PC-3 (cell line): Measurements from ENCODE around the gene VPS18. TPM values are rescaled to one million over a fixed set of nuclear protein-coding genes. Genes with fewer than 3 reads are reported as not detected.

Experiments used
- ATAC-seq: fragments of 200-7000 bp; cut with Tn5 transposase; 2 replicates; pipeline ENCODE4 v1.9.1; 2020; ENCODE audit warnings: mild to moderate bottlenecking, moderate library complexity
- BruUV-seq: library from RNA; stranded (reverse); fragments of 400-500 nt; replicated peaks from 2 replicates; lab custom pipeline; 2021; lab: Mats Ljungman, UMichigan
- CTCF ChIA-PET: fragments of 300-600 bp; sonication (Branson Sonifier 250); formaldehyde crosslinking; loops from one replicate; lab custom pipeline; 2022; ENCODE audit warnings: antibody characterized with exemption; lab: Charles Lee
- POLR2A ChIA-PET: fragments of 300-600 bp; sonication (Branson Sonifier 250); formaldehyde crosslinking; loops from one replicate; lab custom pipeline; 2022; ENCODE audit warnings: antibody characterized with exemption; ENCODE audit not compliant: unreplicated experiment; lab: Charles Lee
- DNase-seq: peaks from one replicate; pipeline ENCODE4 v3.0.0-alpha.2; 2015
- H2AFZ ChIP-seq: fragments of 300-600 bp; sonication (generic); 2 replicates; pipeline ENCODE4 v1.6.0; 2016; ENCODE audit warnings: antibody characterized with exemption, low read length
- H3F3A ChIP-seq: fragments of 300-600 bp; sonication (generic); one replicate; pipeline ENCODE4 v1.6.0; 2017; ENCODE audit warnings: antibody characterized with exemption, low read length, control low read depth, mild to moderate bottlenecking; ENCODE audit not compliant: unreplicated experiment
- H3K27ac ChIP-seq: fragments of 300-600 bp; sonication (generic); 2 replicates; pipeline ENCODE4 v1.5.1; 2016; ENCODE audit warnings: mild to moderate bottlenecking, low read length
- H3K27me3 ChIP-seq: fragments of 300-600 bp; sonication (generic); 2 replicates; pipeline ENCODE4 v1.6.1; 2016; ENCODE audit warnings: low read length, mixed read lengths
- H3K36me3 ChIP-seq: fragments of 300-600 bp; sonication (generic); 2 replicates; pipeline ENCODE4 v1.6.1; 2016; ENCODE audit warnings: low read depth, mixed run types, low read length, mixed read lengths
- H3K4me1 ChIP-seq: fragments of 300-600 bp; sonication (generic); 2 replicates; pipeline ENCODE4 v1.5.1; 2016; ENCODE audit warnings: low read length; ENCODE audit not compliant: insufficient read depth
- H3K4me2 ChIP-seq: fragments of 300-600 bp; sonication (generic); 2 replicates; pipeline ENCODE4 v1.6.0; 2016; ENCODE audit warnings: low read length
- H3K4me3 ChIP-seq: fragments of 300-600 bp; sonication (generic); 2 replicates; pipeline ENCODE4 v1.5.1; 2016; ENCODE audit warnings: mild to moderate bottlenecking, low read length, mixed read lengths
- H3K79me2 ChIP-seq: fragments of 300-600 bp; sonication (generic); 2 replicates; pipeline ENCODE4 v1.6.1; 2017; ENCODE audit warnings: low read length, mixed read lengths
- H3K9ac ChIP-seq: fragments of 300-600 bp; sonication (generic); 2 replicates; pipeline ENCODE4 v1.6.0; 2016; ENCODE audit warnings: mild to moderate bottlenecking, low read length
- H3K9me2 ChIP-seq: fragments of 300-600 bp; sonication (generic); replicated peaks from 2 replicates; pipeline ENCODE4 v1.6.1; 2016; ENCODE audit warnings: mixed run types, low read length, mixed read lengths
- H3K9me3 ChIP-seq: fragments of 300-600 bp; sonication (generic); 2 replicates; pipeline ENCODE4 v1.6.1; 2016; ENCODE audit warnings: low read length, mixed read lengths
- H4K20me1 ChIP-seq: fragments of 300-600 bp; sonication (generic); 2 replicates; pipeline ENCODE4 v1.6.1; 2016; ENCODE audit warnings: low read length, mixed read lengths
- EZH2 ChIP-seq: fragments of 300-600 bp; sonication (generic); IDR thresholded peaks from one replicate; pipeline ENCODE4 v1.6.1; 2017; ENCODE audit warnings: antibody characterized with exemption, mild to moderate bottlenecking, low read length; ENCODE audit not compliant: unreplicated experiment
- EZH2phosphoT487 ChIP-seq: fragments of 300-600 bp; sonication (generic); IDR thresholded peaks from 2 replicates; pipeline ENCODE4 v1.6.1; 2018; ENCODE audit warnings: mild to moderate bottlenecking, antibody characterized with exemption, low read length, borderline replicate concordance
- intact Hi-C: fragments of 100-400 bp; cut with micrococcal nuclease; formaldehyde crosslinking; loops from 2 replicates; pipeline ENCODE4 v1.9.0; 2023
- total RNA-seq: library from RNA; depleted of rRNA; stranded (reverse); fragments of >200 nt; gene quantifications from 2 replicates; pipeline ENCODE4 v1.2.3, GENCODE V29; 2014
- TF ChIP-seq, protein P1 (sequence below): fragments of 300-600 bp; sonication (generic); conservative IDR thresholded peaks from 2 replicates; pipeline ENCODE4 v1.5.1; 2017; ENCODE audit warnings: antibody characterized with exemption, low read depth, mild to moderate bottlenecking, low read length

VPS18 gene
- total RNA-seq, 1 experiment from 2014 or later: 37.6 TPM

GRCh38 chr15:40867199-40867598 is 27.1 kb upstream of the VPS18 start:
- intact Hi-C loops: no loop called here
- no peak overlapping the region for H2AFZ ChIP-seq
- H3K27ac ChIP-seq: peak overlapping the region; percentile 95
- no peaks in the 10 kb centered on the region for H3K9me3 ChIP-seq
- no peaks in the 10 kb centered on the region for H3K36me3 ChIP-seq
- peaks cover 5% of the 10 kb centered on the region for H3F3A ChIP-seq
- H4K20me1 ChIP-seq: no peaks in the 10 kb centered on the region
- ATAC-seq: no peak
- H3K27me3 ChIP-seq: no peaks in the 10 kb centered on the region
- H3K4me1 ChIP-seq: peaks cover 45% of the 10 kb centered on the region
- ChIA-PET CTCF (no interaction called here), POLR2A (no interaction called here)
- no peak for DNase-seq
- no peaks in the 10 kb centered on the region for H3K9me2 ChIP-seq
- BruUV-seq: no TSS peak
- no peak for TF ChIP-seq EZH2phosphoT487
- TF ChIP-seq, protein P1, sequence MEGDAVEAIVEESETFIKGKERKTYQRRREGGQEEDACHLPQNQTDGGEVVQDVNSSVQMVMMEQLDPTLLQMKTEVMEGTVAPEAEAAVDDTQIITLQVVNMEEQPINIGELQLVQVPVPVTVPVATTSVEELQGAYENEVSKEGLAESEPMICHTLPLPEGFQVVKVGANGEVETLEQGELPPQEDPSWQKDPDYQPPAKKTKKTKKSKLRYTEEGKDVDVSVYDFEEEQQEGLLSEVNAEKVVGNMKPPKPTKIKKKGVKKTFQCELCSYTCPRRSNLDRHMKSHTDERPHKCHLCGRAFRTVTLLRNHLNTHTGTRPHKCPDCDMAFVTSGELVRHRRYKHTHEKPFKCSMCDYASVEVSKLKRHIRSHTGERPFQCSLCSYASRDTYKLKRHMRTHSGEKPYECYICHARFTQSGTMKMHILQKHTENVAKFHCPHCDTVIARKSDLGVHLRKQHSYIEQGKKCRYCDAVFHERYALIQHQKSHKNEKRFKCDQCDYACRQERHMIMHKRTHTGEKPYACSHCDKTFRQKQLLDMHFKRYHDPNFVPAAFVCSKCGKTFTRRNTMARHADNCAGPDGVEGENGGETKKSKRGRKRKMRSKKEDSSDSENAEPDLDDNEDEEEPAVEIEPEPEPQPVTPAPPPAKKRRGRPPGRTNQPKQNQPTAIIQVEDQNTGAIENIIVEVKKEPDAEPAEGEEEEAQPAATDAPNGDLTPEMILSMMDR: no peak
- TF ChIP-seq EZH2: no peak
- H3K79me2 ChIP-seq: peaks cover 12% of the 10 kb centered on the region
- peak overlapping the region; percentile 60; the same call in 1 of the 2 replicates for H3K4me2 ChIP-seq
- no peak overlapping the region for H3K4me3 ChIP-seq
- H3K9ac ChIP-seq: peak overlapping the region; percentile 71; the same call in 1 of the 2 replicates

DNA sequence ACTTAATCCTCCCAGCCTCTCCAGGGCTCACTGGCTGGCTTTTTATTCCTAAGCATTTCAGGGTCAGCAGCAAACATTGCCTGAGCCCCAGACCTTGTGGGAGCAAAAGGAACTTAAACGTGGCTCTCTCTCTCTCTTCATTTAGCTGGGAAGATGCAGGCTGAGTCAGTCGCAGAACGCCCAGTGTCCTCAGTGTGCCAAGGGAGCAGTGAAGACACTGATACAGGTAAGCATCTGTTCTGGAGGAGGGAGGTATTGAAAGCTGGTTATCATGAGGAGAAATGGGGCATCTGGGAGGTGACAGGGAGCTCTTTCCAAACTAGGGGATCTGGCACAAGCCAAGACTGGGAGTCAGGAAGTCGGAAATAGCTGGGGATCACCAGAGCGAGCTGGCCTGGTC is 24.6 kb upstream of the VPS18 start:
- peak overlapping the region; percentile 95 for H3K27ac ChIP-seq
- no peak overlapping the region for H3K9ac ChIP-seq
- H3K4me2 ChIP-seq: no peak overlapping the region
- BruUV-seq: no TSS peak
- 0 out of 2 replicates have a peak, but pooled peaks cover 3% of the 10 kb centered on the region for H3K36me3 ChIP-seq
- no peaks in the 10 kb centered on the region for H3K9me2 ChIP-seq
- H3K79me2 ChIP-seq: peaks cover 28% of the 10 kb centered on the region
- peaks cover 50% of the 10 kb centered on the region for H3K4me1 ChIP-seq
- ATAC-seq (no peak), DNase-seq (no peak)
- TF ChIP-seq EZH2phosphoT487 (no peak), EZH2 (no peak)
- TF ChIP-seq, protein P1: no peak
- intact Hi-C loops: no loop called here
- peaks cover 5% of the 10 kb centered on the region for H3F3A ChIP-seq
- POLR2A ChIA-PET: no interaction called here
- H4K20me1 ChIP-seq: peaks cover 6% of the 10 kb centered on the region; the same call in 1 of the 2 replicates
- no peaks in the 10 kb centered on the region for H3K9me3 ChIP-seq
- CTCF ChIA-PET: no interaction called here
- H3K27me3 ChIP-seq: no peaks in the 10 kb centered on the region
- no peak overlapping the region for H3K4me3 ChIP-seq
- H2AFZ ChIP-seq: no peak overlapping the region

DNA sequence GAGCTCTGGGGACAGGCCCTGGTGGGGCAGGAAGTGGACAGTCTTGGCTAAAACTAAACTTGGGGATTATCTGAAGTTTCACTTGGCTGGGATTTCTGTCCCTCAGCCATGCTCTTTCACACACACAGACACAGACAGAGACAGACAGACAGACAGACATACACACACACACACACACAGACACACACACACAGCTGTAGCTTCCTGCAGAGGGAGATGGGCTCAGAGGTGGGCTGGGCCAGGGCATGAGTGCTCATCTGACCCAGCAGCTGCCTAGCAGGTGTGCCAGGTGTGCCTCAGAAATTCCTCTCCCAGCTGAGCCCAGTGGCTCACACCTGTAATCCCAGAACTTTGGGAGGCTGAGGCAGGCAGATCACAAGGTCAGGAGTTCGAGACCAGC is 23.5 kb upstream of the VPS18 start:
- ChIA-PET POLR2A (interaction anchor here (0.6 kb wide), 1 partner anchor 21 kb away, joined by 3 read pairs; no protein-coding TSS in a partner anchor), CTCF (interaction anchor here (2.0 kb wide), 1 partner anchor 12 kb away, joined by 19 read pairs; no protein-coding TSS in a partner anchor)
- Histone ChIP-seq H3K27ac (peak overlapping the region; percentile 95), H2AFZ (no peak overlapping the region), H4K20me1 (peaks cover 6% of the 10 kb centered on the region; the same call in 1 of the 2 replicates), H3K27me3 (no peaks in the 10 kb centered on the region), H3K9me3 (no peaks in the 10 kb centered on the region), H3F3A (peaks cover 5% of the 10 kb centered on the region), H3K4me1 (peaks cover 43% of the 10 kb centered on the region), H3K9ac (peak overlapping the region; percentile 96; the same call in 1 of the 2 replicates), H3K4me2 (no peak overlapping the region), H3K4me3 (no peak overlapping the region), H3K36me3 (0 out of 2 replicates have a peak, but pooled peaks cover 3% of the 10 kb centered on the region), H3K9me2 (no peaks in the 10 kb centered on the region), H3K79me2 (peaks cover 28% of the 10 kb centered on the region)
- no peak for DNase-seq
- BruUV-seq: no TSS peak
- TF ChIP-seq, protein P1: no peak
- TF ChIP-seq EZH2 (no peak), EZH2phosphoT487 (no peak)
- ATAC-seq: no peak
- intact Hi-C loops: no loop called here
